Stimulated activated CD4-positive, alpha-beta T cell treated with anti-CD3 and anti-CD28 coated beads, TNF-alpha, amount 100 ng/mL, for 24 hours (primary cell): Measurements from ENCODE around the gene TRPC4AP.
A peak's percentile ranks its signal among the peaks of the same experiment; 100 is the strongest.

ENCODE experiments used
- DNase-seq, 3 experiments: peaks; one replicate each; pipeline ENCODE4 v3.0.0-alpha.2; 2020; ENCODE audit warnings: low read depth in 3 of 3

TRPC4AP gene

GRCh38 chr20:34970193-34970840 lies 122.3 kb downstream of the TRPC4AP start:
- DNase-seq = no peak

- DNase-seq = no peak
These were observed 124.4 kb downstream of the TRPC4AP start for GRCh38 chr20:34968042-34968775.

- no peak for DNase-seq
These were observed 125.2 kb downstream of the TRPC4AP start for GRCh38 chr20:34967421-34967820.

GRCh38 chr20:34965051-34965450 lies 127.6 kb downstream of the TRPC4AP start:
- no peak for DNase-seq

- DNase-seq = no peak
These were observed 128.1 kb downstream of the TRPC4AP start for GRCh38 chr20:34964486-34964885.

- DNase-seq = no peak
These were observed 135.7 kb downstream of the TRPC4AP start for GRCh38 chr20:34956751-34957472.

- DNase-seq = no peak
These were observed 136.6 kb downstream of the TRPC4AP start for GRCh38 chr20:34956041-34956458.

- DNase-seq = peak; percentile 94 to 99 (median 95)
These were observed 137.2 kb downstream of the TRPC4AP start, which contains the start of the genes GSS and MYH7B for GRCh38 chr20:34955231-34956040. Gene GSS, minus strand, starts transcription at chr20:34955806. Its CDS starts 3,954 bp downstream, at chr20:34951852. Gene MYH7B, plus strand, starts transcription at chr20:34955868. Its CDS starts 22,138 bp downstream, at chr20:34978006.

GRCh38 chr20:34954904-34955230 lies 137.7 kb downstream of the TRPC4AP start:
- DNase-seq = peak in 1 of 3 experiments; percentile 2

- no peak for DNase-seq
These were observed 138.6 kb downstream of the TRPC4AP start for GRCh38 chr20:34953960-34954359.

- DNase-seq = no peak
These were observed 139.9 kb downstream of the TRPC4AP start for GRCh38 chr20:34952671-34953070.
